ENCODE measurements around the gene PCDHGC3. TPM values are rescaled to one million over a fixed set of nuclear protein-coding genes. Genes with fewer than 3 reads are reported as not detected.

Gene PCDHGC3
- polyA plus RNA-seq, 1 of the 3 experiments (the other 2 are of a cell fraction) = 97.0 TPM

GRCh38 chr5:141491323-141492167 is 15.8 kb downstream of the PCDHGC3 start:
- Histone ChIP-seq H3K4me1 (ENCODE audit: control insufficient read depth in 1 of 2, insufficient read depth in 2 of 2, low read depth in 1 of 2, low read length in 1 of 2) (peaks cover 18 to 47% of the 10 kb centered on the region in 2 experiments; a peak in 3 of 4 replicates), H3K79me2 (ENCODE audit: insufficient read depth) (peaks cover 67% of the 10 kb centered on the region), H3K9me2 (no peaks in the 10 kb centered on the region), H3F3A (replicated peaks; ENCODE audit: insufficient read depth) (peaks cover 11% of the 10 kb centered on the region), H3K36me3 (replicated peaks in 1 of 2; ENCODE audit: control insufficient read depth in 1 of 2, insufficient read depth in 2 of 2, low read length in 1 of 2) (peaks cover 16 to 50% of the 10 kb centered on the region in 2 experiments), H3K27ac (ENCODE audit: low read depth in 2 of 2, low read length in 1 of 2) (no peak overlapping the region), H3K9ac (no peak overlapping the region), H3K27me3 (ENCODE audit: insufficient read depth) (no peaks in the 10 kb centered on the region), H2AFZ (ENCODE audit: low read depth) (no peak overlapping the region), H4K20me1 (ENCODE audit: insufficient read depth) (peaks cover 28% of the 10 kb centered on the region; the same call in 1 of the 2 replicates), H3K9me3 (no peaks in the 10 kb centered on the region), H3K4me3 (ENCODE audit: low read depth in 2 of 2, low read length in 1 of 2) (no peak overlapping the region), H3K4me2 (no peak overlapping the region)
- POLR2A ChIA-PET = no interaction called here
- no peak for TF ChIP-seq SMC3 (IDR thresholded peaks at IDR 0.05; ENCODE audit: low read depth, low read length)
- no peak for TF ChIP-seq GATA2 (CRISPR knock-in tag; IDR thresholded peaks at IDR 0.05)
- TF ChIP-seq TCF12 (IDR thresholded peaks at IDR 0.05) = no peak
- TF ChIP-seq MEF2A (IDR thresholded peaks at IDR 0.05; ENCODE audit: borderline replicate concordance, low read depth) = no peak
- CTCF ChIA-PET = no interaction called here
- no peak for DNase-seq
- WGBS (ENCODE audit: low lambda C conversion rate) = 93% methylated on average over 49 of the region's 66 CpGs

DNA sequence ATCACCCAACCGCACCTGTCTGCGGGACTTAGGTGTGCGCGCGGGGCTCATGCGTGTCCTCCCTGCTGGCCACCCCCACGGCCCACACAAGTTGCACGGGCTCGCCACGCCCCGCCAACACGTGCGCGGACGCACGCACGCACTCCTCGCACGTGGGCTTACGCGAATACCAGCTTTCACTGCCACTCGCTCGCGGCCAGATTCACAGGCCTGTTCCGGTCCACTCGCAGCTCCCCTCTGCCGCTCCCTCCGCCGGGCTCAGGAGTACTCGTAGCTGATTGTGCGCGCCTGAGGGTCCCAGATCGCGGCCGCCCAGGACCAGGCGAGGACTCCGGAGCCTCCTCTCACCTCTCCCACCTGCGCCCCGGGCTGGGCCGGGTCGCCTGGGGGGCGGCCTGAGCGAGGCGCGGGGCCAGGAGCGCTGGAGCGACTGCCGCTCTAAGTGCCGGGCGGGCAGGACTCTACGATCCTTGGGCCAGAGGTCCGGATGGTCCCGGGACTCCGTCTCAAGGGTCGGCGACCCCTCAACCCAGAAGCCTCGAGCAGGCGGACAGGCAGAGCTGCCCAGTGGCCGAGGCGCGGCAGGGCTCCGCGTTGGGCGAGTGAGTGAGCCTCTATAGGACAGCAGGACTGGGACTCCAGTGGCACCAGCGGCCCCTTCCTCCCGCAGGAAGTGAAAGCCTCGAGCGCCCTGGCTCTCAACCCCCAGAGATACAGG is 16.6 kb downstream of the PCDHGC3 start:
- Histone ChIP-seq H3K9ac (no peak overlapping the region), H3K4me2 (no peak overlapping the region), H3K27me3 (ENCODE audit: insufficient read depth) (no peaks in the 10 kb centered on the region), H3K4me1 (ENCODE audit: control insufficient read depth in 1 of 2, insufficient read depth in 2 of 2, low read depth in 1 of 2, low read length in 1 of 2) (peaks cover 15 to 52% of the 10 kb centered on the region in 2 experiments; a peak in 3 of 4 replicates), H3K9me2 (no peaks in the 10 kb centered on the region), H3K4me3 (ENCODE audit: low read depth in 2 of 2, low read length in 1 of 2) (no peak overlapping the region), H3F3A (replicated peaks; ENCODE audit: insufficient read depth) (peaks cover 11% of the 10 kb centered on the region), H3K27ac (ENCODE audit: low read depth in 2 of 2, low read length in 1 of 2) (no peak overlapping the region), H3K9me3 (no peaks in the 10 kb centered on the region), H3K79me2 (ENCODE audit: insufficient read depth) (peaks cover 60% of the 10 kb centered on the region), H4K20me1 (ENCODE audit: insufficient read depth) (peaks cover 23% of the 10 kb centered on the region; the same call in 1 of the 2 replicates), H3K36me3 (replicated peaks in 1 of 2; ENCODE audit: control insufficient read depth in 1 of 2, insufficient read depth in 2 of 2, low read length in 1 of 2) (peaks cover 12 to 43% of the 10 kb centered on the region in 2 experiments), H2AFZ (ENCODE audit: low read depth) (no peak overlapping the region)
- ChIA-PET POLR2A (no interaction called here), CTCF (interaction anchor here (1.3 to 2.3 kb wide), 2 partner anchors 16 to 32 kb away, joined by 3 to 11 read pairs; no protein-coding TSS in a partner anchor)
- 95% methylated on average over 56 of the region's 68 CpGs for WGBS (ENCODE audit: low lambda C conversion rate)
- TF ChIP-seq, protein P1, sequence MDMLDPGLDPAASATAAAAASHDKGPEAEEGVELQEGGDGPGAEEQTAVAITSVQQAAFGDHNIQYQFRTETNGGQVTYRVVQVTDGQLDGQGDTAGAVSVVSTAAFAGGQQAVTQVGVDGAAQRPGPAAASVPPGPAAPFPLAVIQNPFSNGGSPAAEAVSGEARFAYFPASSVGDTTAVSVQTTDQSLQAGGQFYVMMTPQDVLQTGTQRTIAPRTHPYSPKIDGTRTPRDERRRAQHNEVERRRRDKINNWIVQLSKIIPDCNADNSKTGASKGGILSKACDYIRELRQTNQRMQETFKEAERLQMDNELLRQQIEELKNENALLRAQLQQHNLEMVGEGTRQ (IDR thresholded peaks at IDR 0.05; ENCODE audit: borderline replicate concordance, low read depth, low read length) = no peak
- TF ChIP-seq MXI1 (IDR thresholded peaks at IDR 0.05; ENCODE audit: low read depth, low read length) (no peak), FOXM1 (IDR thresholded peaks at IDR 0.05; ENCODE audit: low read depth) (no peak), TAF1 (IDR thresholded peaks at IDR 0.05; ENCODE audit: borderline replicate concordance, low read depth, low read length) (no peak), POLR2AphosphoS5 (IDR thresholded peaks at IDR 0.05; ENCODE audit: low read depth, low read length) (no peak), USF1 (IDR thresholded peaks at IDR 0.05; ENCODE audit: borderline replicate concordance, low read depth) (no peak), FOXJ3 (CRISPR knock-in tag; IDR thresholded peaks at IDR 0.05) (no peak), MEF2A (IDR thresholded peaks at IDR 0.05; ENCODE audit: borderline replicate concordance, low read depth) (no peak), RCOR1 (IDR thresholded peaks at IDR 0.05; ENCODE audit: low read length) (no peak), EZH2phosphoT487 (IDR thresholded peaks at IDR 0.05; ENCODE audit: borderline replicate concordance, low read depth) (no peak), CTCF (IDR thresholded peaks at IDR 0.05) (no peak), YY1 (IDR thresholded peaks at IDR 0.05; ENCODE audit: low read depth) (no peak)
- no peak for DNase-seq
